HepG2 (cell line): ENCODE measurements around the gene JAKMIP2. TPM values are rescaled to one million over a fixed set of nuclear protein-coding genes. Genes with fewer than 3 reads are reported as not detected.

Experiments
- ARHGAP35 ChIP-seq: sonication (generic); formaldehyde crosslinking; IDR thresholded peaks from 2 replicates; pipeline ENCODE4 v1.9.0; 2022; ENCODE audit warnings: mild to moderate bottlenecking, inconsistent platforms, moderate library complexity, missing genetic modification reagents, borderline replicate concordance
- FOXM1 ChIP-seq: sonication (generic); formaldehyde crosslinking; IDR thresholded peaks from 2 replicates; pipeline ENCODE4 v1.5.0; 2020; ENCODE audit warnings: missing genetic modification reagents
- HNRNPUL1 ChIP-seq: fragments of 200-400 bp; formaldehyde crosslinking; IDR thresholded peaks from 2 replicates; pipeline ENCODE4 v1.6.1; 2017; ENCODE audit warnings: low read depth, mild to moderate bottlenecking, low read length, moderate library complexity
- IKZF4 ChIP-seq: sonication (generic); formaldehyde crosslinking; IDR thresholded peaks from 2 replicates; pipeline ENCODE4 v1.5.1; 2020; ENCODE audit warnings: borderline replicate concordance, mild to moderate bottlenecking, low read depth, missing genetic modification reagents; ENCODE audit errors: not compliant biosample characterization
- JDP2 ChIP-seq: sonication (generic); formaldehyde crosslinking; IDR thresholded peaks from 2 replicates; pipeline ENCODE4 v1.8.1; 2022; ENCODE audit warnings: missing genetic modification reagents, borderline replicate concordance
- MXD1 ChIP-seq: sonication (generic); formaldehyde crosslinking; IDR thresholded peaks from 2 replicates; pipeline ENCODE4 v1.4.0; 2020; ENCODE audit warnings: mild to moderate bottlenecking, missing genetic modification reagents
- NFKB2 ChIP-seq: sonication (generic); formaldehyde crosslinking; IDR thresholded peaks from 2 replicates; pipeline ENCODE4 v1.4.0; 2020; ENCODE audit warnings: missing genetic modification reagents, borderline replicate concordance
- PRDM15 ChIP-seq: sonication (generic); formaldehyde crosslinking; IDR thresholded peaks from 2 replicates; pipeline ENCODE4 v1.4.0; 2020; ENCODE audit warnings: missing genetic modification reagents
- SATB2 ChIP-seq: sonication (generic); formaldehyde crosslinking; IDR thresholded peaks from 2 replicates; pipeline ENCODE4 v1.5.0; 2020; ENCODE audit warnings: missing genetic modification reagents
- SIX4 ChIP-seq: sonication (generic); formaldehyde crosslinking; IDR thresholded peaks from 2 replicates; pipeline ENCODE4 v1.4.0; 2020; ENCODE audit warnings: missing genetic modification reagents
- SRY ChIP-seq: sonication (generic); formaldehyde crosslinking; IDR thresholded peaks from 2 replicates; pipeline ENCODE4 v1.8.0; 2022; ENCODE audit warnings: mild to moderate bottlenecking, missing genetic modification reagents
- TEAD3 ChIP-seq: optimal IDR thresholded peaks from 2 replicates; pipeline ENCODE3; 2016; ENCODE audit warnings: borderline replicate concordance
- ZBTB40 ChIP-seq, 2 experiments: fragments of 450-650 bp in 1 of 2; sonication (generic) in 1 of 2; formaldehyde crosslinking in 1 of 2; IDR thresholded peaks; 2 replicates each; pipeline versions ENCODE4 v1.6.1 to v1.8.0; 2016 to 2022; ENCODE audit warnings: antibody characterized with exemption in 1 of 2, mild to moderate bottlenecking in 1 of 2, missing genetic modification reagents in 1 of 2
- ZNF20 ChIP-seq: sonication (generic); formaldehyde crosslinking; IDR thresholded peaks from 2 replicates; pipeline ENCODE4 v1.4.0; 2020; ENCODE audit warnings: mild to moderate bottlenecking, moderate library complexity, missing genetic modification reagents
- ZNF205 ChIP-seq: IDR thresholded peaks from 2 replicates; pipeline ENCODE4 v1.6.1; 2018; ENCODE audit warnings: missing biosample characterization, missing genetic modification reagents
- ZNF720 ChIP-seq: sonication (generic); formaldehyde crosslinking; IDR thresholded peaks from 2 replicates; pipeline ENCODE4 v1.4.0; 2020; ENCODE audit warnings: missing genetic modification reagents
- ZNF740 ChIP-seq: sonication (generic); formaldehyde crosslinking; IDR thresholded peaks from 2 replicates; pipeline ENCODE4 v1.4.0; 2020; ENCODE audit warnings: missing genetic modification reagents
- ZNF780A ChIP-seq: sonication (generic); formaldehyde crosslinking; IDR thresholded peaks from 2 replicates; pipeline ENCODE4 v1.8.0; 2022; ENCODE audit warnings: mild to moderate bottlenecking, missing genetic modification reagents, moderate library complexity
- polyA plus RNA-seq, 8 experiments: library from polyadenylated mRNA; depleted of rRNA in 3 of 8; stranded (reverse) in 7 of 8; unstranded in 1 of 8; fragments of >200 nt; fragmentation: Illumina TruSeq in 4 of 8; extraction: Trizol in 4 of 8; gene quantifications; 2 replicates each; pipeline versions ENCODE4 v1.2.1 to v1.2.3, GENCODE V29; 2011 to 2016; ENCODE audit warnings: low read depth in 4 of 8, missing spikeins in 1 of 8, mixed read lengths in 1 of 8; ENCODE audit not compliant: insufficient read depth in 1 of 8
- total RNA-seq, 5 experiments: library from RNA; depleted of rRNA; stranded (reverse); fragments of >200 nt; fragmentation: Illumina TruSeq; extraction: Trizol; gene quantifications; 2 replicates each; pipeline ENCODE4 v1.2.3, GENCODE V29; 2016; ENCODE audit warnings: low read depth in 1 of 5

The JAKMIP2 gene
- total and polyA plus RNA-seq, 2 of the 13 experiments (the other 11 are each of a cell fraction or from before 2014, with no cell fraction given) = 0.04 to 2.1 TPM

- TF ChIP-seq SATB2 (CRISPR knock-in tag) (no peak), ZNF20 (CRISPR knock-in tag) (no peak), ARHGAP35 (CRISPR knock-in tag) (no peak), ZNF720 (CRISPR knock-in tag) (no peak), IKZF4 (CRISPR knock-in tag) (no peak), MXD1 (CRISPR knock-in tag) (no peak), ZNF780A (no peak), ZNF205 (CRISPR knock-in tag) (0 out of 2 replicates have a peak, but pooled peaks have one; percentile 41), ZNF740 (CRISPR knock-in tag) (no peak), PRDM15 (CRISPR knock-in tag) (no peak), SRY (CRISPR knock-in tag) (no peak), JDP2 (no peak), NFKB2 (CRISPR knock-in tag) (no peak), ZBTB40 (IDR thresholded peaks at IDR 0.05) (no peak), ZBTB40 (CRISPR knock-in tag; IDR thresholded peaks at IDR 0.05) (no peak), FOXM1 (no peak), SIX4 (CRISPR knock-in tag) (no peak), TEAD3 (CRISPR knock-in tag) (peak; percentile 79), HNRNPUL1 (no peak)
Measured at GRCh38 chr5:147648597-147648996, 133.9 kb downstream of the JAKMIP2 start (continued).
